Mammary epithelial cell (primary cell): ENCODE measurements around the gene NCBP2.

Source experiments
- EZH2 ChIP-seq: IDR thresholded peaks from 2 replicates; pipeline ENCODE4 v1.6.1; 2012; ENCODE audit warnings: low read length, inconsistent platforms, borderline replicate concordance
- TF ChIP-seq, protein P1 (sequence below), 2 donors: IDR thresholded peaks in 1 of 2; conservative IDR thresholded peaks in 1 of 2; 2 replicates each; pipeline ENCODE4 v1.5.1; 2011 to 2012; ENCODE audit warnings: inconsistent platforms in 2 of 2, low read length in 2 of 2, mild to moderate bottlenecking in 2 of 2, control low read depth in 1 of 2, low read depth in 1 of 2; ENCODE audit not compliant: insufficient read depth in 1 of 2; ENCODE audit errors: extremely low read depth in 1 of 2

DNA sequence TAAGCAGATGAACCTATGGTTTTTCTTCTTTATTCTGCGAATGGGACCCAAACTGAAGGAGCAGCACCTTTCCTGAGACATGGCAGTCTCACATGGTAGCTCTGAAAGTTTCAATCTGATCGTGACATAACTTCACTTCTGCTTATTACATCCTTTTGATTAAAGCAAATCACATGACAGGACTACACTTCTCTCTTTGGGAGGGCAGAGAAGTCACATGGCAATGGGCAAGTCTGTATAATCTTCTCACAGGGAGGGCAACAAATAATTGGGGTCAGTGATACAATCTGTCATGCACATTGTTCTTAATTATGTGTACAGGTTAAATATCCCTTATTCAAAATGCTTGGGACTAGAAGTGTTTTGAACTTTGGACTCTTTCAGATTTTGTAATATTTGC, 21.6 kb downstream of the NCBP2 start:
- TF ChIP-seq, protein P1, sequence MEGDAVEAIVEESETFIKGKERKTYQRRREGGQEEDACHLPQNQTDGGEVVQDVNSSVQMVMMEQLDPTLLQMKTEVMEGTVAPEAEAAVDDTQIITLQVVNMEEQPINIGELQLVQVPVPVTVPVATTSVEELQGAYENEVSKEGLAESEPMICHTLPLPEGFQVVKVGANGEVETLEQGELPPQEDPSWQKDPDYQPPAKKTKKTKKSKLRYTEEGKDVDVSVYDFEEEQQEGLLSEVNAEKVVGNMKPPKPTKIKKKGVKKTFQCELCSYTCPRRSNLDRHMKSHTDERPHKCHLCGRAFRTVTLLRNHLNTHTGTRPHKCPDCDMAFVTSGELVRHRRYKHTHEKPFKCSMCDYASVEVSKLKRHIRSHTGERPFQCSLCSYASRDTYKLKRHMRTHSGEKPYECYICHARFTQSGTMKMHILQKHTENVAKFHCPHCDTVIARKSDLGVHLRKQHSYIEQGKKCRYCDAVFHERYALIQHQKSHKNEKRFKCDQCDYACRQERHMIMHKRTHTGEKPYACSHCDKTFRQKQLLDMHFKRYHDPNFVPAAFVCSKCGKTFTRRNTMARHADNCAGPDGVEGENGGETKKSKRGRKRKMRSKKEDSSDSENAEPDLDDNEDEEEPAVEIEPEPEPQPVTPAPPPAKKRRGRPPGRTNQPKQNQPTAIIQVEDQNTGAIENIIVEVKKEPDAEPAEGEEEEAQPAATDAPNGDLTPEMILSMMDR (conservative IDR thresholded peaks at IDR 0.05 in 1 of 2, IDR thresholded peaks at IDR 0.05 in 1 of 2; ENCODE audit: extremely low read depth in 1 of 2, insufficient read depth in 1 of 2, low read depth in 1 of 2, low read length in 2 of 2): no peak
- TF ChIP-seq EZH2: no peak
